ENCODE data around the gene PFKM.
A peak's percentile ranks its signal among the peaks of the same experiment; 100 is the strongest.

- peak; percentile 43 for TF ChIP-seq CTCF (IDR thresholded peaks at IDR 0.05; ENCODE audit: low read depth, low read length, missing input control)
- TF ChIP-seq EGR1 (IDR thresholded peaks at IDR 0.05; ENCODE audit: low read depth in 2 of 2) = no peak
- peak; percentile 42 to 49 for TF ChIP-seq RAD21 (IDR thresholded peaks at IDR 0.05)
- TF ChIP-seq TAF1 (conservative IDR thresholded peaks at IDR 0.05) = peak; percentile 97
- TF ChIP-seq FOXA2 (IDR thresholded peaks at IDR 0.05) = peak; percentile 45
- TF ChIP-seq ATF3 (IDR thresholded peaks at IDR 0.05) = no peak
- TF ChIP-seq, protein P1, sequence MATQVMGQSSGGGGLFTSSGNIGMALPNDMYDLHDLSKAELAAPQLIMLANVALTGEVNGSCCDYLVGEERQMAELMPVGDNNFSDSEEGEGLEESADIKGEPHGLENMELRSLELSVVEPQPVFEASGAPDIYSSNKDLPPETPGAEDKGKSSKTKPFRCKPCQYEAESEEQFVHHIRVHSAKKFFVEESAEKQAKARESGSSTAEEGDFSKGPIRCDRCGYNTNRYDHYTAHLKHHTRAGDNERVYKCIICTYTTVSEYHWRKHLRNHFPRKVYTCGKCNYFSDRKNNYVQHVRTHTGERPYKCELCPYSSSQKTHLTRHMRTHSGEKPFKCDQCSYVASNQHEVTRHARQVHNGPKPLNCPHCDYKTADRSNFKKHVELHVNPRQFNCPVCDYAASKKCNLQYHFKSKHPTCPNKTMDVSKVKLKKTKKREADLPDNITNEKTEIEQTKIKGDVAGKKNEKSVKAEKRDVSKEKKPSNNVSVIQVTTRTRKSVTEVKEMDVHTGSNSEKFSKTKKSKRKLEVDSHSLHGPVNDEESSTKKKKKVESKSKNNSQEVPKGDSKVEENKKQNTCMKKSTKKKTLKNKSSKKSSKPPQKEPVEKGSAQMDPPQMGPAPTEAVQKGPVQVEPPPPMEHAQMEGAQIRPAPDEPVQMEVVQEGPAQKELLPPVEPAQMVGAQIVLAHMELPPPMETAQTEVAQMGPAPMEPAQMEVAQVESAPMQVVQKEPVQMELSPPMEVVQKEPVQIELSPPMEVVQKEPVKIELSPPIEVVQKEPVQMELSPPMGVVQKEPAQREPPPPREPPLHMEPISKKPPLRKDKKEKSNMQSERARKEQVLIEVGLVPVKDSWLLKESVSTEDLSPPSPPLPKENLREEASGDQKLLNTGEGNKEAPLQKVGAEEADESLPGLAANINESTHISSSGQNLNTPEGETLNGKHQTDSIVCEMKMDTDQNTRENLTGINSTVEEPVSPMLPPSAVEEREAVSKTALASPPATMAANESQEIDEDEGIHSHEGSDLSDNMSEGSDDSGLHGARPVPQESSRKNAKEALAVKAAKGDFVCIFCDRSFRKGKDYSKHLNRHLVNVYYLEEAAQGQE (IDR thresholded peaks at IDR 0.05) = peak; percentile 76
- peak; percentile 85 to 96 for TF ChIP-seq GABPA (IDR thresholded peaks at IDR 0.05 in 1 of 2, conservative IDR thresholded peaks at IDR 0.05 in 1 of 2)
- TF ChIP-seq SP1 (IDR thresholded peaks at IDR 0.05) = peak; percentile 38
- TF ChIP-seq FOXA1 (IDR thresholded peaks at IDR 0.05) = peak; percentile 75
- TF ChIP-seq, protein P2, sequence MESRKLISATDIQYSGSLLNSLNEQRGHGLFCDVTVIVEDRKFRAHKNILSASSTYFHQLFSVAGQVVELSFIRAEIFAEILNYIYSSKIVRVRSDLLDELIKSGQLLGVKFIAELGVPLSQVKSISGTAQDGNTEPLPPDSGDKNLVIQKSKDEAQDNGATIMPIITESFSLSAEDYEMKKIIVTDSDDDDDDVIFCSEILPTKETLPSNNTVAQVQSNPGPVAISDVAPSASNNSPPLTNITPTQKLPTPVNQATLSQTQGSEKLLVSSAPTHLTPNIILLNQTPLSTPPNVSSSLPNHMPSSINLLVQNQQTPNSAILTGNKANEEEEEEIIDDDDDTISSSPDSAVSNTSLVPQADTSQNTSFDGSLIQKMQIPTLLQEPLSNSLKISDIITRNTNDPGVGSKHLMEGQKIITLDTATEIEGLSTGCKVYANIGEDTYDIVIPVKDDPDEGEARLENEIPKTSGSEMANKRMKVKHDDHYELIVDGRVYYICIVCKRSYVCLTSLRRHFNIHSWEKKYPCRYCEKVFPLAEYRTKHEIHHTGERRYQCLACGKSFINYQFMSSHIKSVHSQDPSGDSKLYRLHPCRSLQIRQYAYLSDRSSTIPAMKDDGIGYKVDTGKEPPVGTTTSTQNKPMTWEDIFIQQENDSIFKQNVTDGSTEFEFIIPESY (IDR thresholded peaks at IDR 0.05) = peak; percentile 75
- TF ChIP-seq HNF4A (conservative IDR thresholded peaks at IDR 0.05) = peak; percentile 5 to 19
- TF ChIP-seq MAX (IDR thresholded peaks at IDR 0.05) = peak; percentile 46
- TF ChIP-seq YY1 (IDR thresholded peaks at IDR 0.05) = peak; percentile 90
Observed at GRCh38 chr12:48157018-48157888, 38.1 kb downstream of the PFKM start, which contains the start of gene ASB8.
